ENCODE measurements around the gene ANKRD24.
"Not testable (repeated sequence)": the region's sequence is repeated elsewhere in the genome, so short reads cannot be mapped to it uniquely, and the experiment has no call there.

ANKRD24 gene

GRCh38 chr19:4199699-4200293 lies 17.3 kb downstream of the ANKRD24 start:
- no peak for DNase-seq

- no peak for DNase-seq
Measured at GRCh38 chr19:4200940-4201542, 18.6 kb downstream of the ANKRD24 start.

GRCh38 chr19:4201798-4202197 lies 19.3 kb downstream of the ANKRD24 start:
- no peak for DNase-seq

- DNase-seq = no peak
Measured at GRCh38 chr19:4206818-4207484, 24.5 kb downstream of the ANKRD24 start.

GRCh38 chr19:4208385-4209094 lies 26.1 kb downstream of the ANKRD24 start:
- no peak for DNase-seq

- no peak for DNase-seq
Measured at GRCh38 chr19:4210166-4210731, 27.8 kb downstream of the ANKRD24 start.

- DNase-seq = no peak
Measured at GRCh38 chr19:4213116-4213515, 30.6 kb downstream of the ANKRD24 start.

- no peak for DNase-seq
Measured at GRCh38 chr19:4215807-4216206, 33.3 kb downstream of the ANKRD24 start.

- DNase-seq = no peak
Measured at GRCh38 chr19:4216846-4217245, 34.4 kb downstream of the ANKRD24 start.

- DNase-seq = no peak
Measured at GRCh38 chr19:4217429-4218264, 35.2 kb downstream of the ANKRD24 start.

- not testable (repeated sequence) for DNase-seq
Measured at GRCh38 chr19:4218523-4218922, 36.0 kb downstream of the ANKRD24 start.

GRCh38 chr19:4220188-4220587 lies 37.7 kb downstream of the ANKRD24 start:
- DNase-seq = no peak

- no peak for DNase-seq
Measured at GRCh38 chr19:4224470-4224869, 42.0 kb downstream of the ANKRD24 start.

GRCh38 chr19:4225885-4226284 lies 43.4 kb downstream of the ANKRD24 start:
- no peak for DNase-seq

- DNase-seq = no peak
Measured at GRCh38 chr19:4227771-4228170, 45.3 kb downstream of the ANKRD24 start.

GRCh38 chr19:4228765-4229178 lies 46.3 kb downstream of the ANKRD24 start:
- DNase-seq = no peak

- DNase-seq = no peak
Measured at GRCh38 chr19:4229179-4229931, 46.9 kb downstream of the ANKRD24 start, which contains the start of gene EBI3. TSS of gene EBI3 (plus strand) at chr19:4229523. CDS start at chr19:4229551, 28 bp downstream.

GRCh38 chr19:4230237-4230636 lies 47.7 kb downstream of the ANKRD24 start:
- DNase-seq = not testable (repeated sequence)

GRCh38 chr19:4231521-4231920 lies 49.0 kb downstream of the ANKRD24 start:
- not testable (repeated sequence) for DNase-seq

- DNase-seq = not testable (repeated sequence)
Measured at GRCh38 chr19:4232139-4232538, 49.6 kb downstream of the ANKRD24 start.

GRCh38 chr19:4232614-4233281 lies 50.3 kb downstream of the ANKRD24 start:
- DNase-seq = no peak

Measured in T-helper 9 cell (primary cell).